Germinal center (tissue), 1 donor: ENCODE measurements around the gene KCNJ18.
"Not testable (repeated sequence)": the region's sequence is repeated elsewhere in the genome, so short reads cannot be mapped to it uniquely, and the experiment has no call there.

Experiments used
- DNase-seq: peaks from one replicate; pipeline ENCODE4 v3.0.0; 2012; ENCODE audit warnings: mixed read lengths, low spot score

KCNJ18 gene

GRCh38 chr17:21724216-21725006, 32.1 kb downstream of the KCNJ18 start:
- DNase-seq = not testable (repeated sequence)

GRCh38 chr17:21731076-21731475, 38.8 kb downstream of the KCNJ18 start:
- not testable (repeated sequence) for DNase-seq

GRCh38 chr17:21733931-21734330, 41.6 kb downstream of the KCNJ18 start:
- DNase-seq = not testable (repeated sequence)

- DNase-seq = not testable (repeated sequence)
Observed at GRCh38 chr17:21735814-21736213, 43.5 kb downstream of the KCNJ18 start.

- DNase-seq = not testable (repeated sequence)
Observed at GRCh38 chr17:21737015-21737580, 44.8 kb downstream of the KCNJ18 start.

- DNase-seq = not testable (repeated sequence)
Observed at GRCh38 chr17:21738241-21738640, 45.9 kb downstream of the KCNJ18 start.

- not testable (repeated sequence) for DNase-seq
Observed at GRCh38 chr17:21738877-21739474, 46.7 kb downstream of the KCNJ18 start.

- not testable (repeated sequence) for DNase-seq
Observed at GRCh38 chr17:21739485-21739884, 47.2 kb downstream of the KCNJ18 start.

- not testable (repeated sequence) for DNase-seq
Observed at GRCh38 chr17:21740836-21741235, 48.5 kb downstream of the KCNJ18 start.

GRCh38 chr17:21741520-21741919, 49.2 kb downstream of the KCNJ18 start:
- DNase-seq = not testable (repeated sequence)

- no peak for DNase-seq
Observed at GRCh38 chr17:21742326-21742725, 50.0 kb downstream of the KCNJ18 start.

- DNase-seq = not testable (repeated sequence)
Observed at GRCh38 chr17:21744151-21744550, 51.8 kb downstream of the KCNJ18 start.

- DNase-seq = not testable (repeated sequence)
Observed at GRCh38 chr17:21744621-21745020, 52.3 kb downstream of the KCNJ18 start.

- not testable (repeated sequence) for DNase-seq
Observed at GRCh38 chr17:21745385-21746054, 53.2 kb downstream of the KCNJ18 start.

- not testable (repeated sequence) for DNase-seq
Observed at GRCh38 chr17:21746415-21746814, 54.1 kb downstream of the KCNJ18 start.

- DNase-seq = not testable (repeated sequence)
Observed at GRCh38 chr17:21747195-21747915, 55.0 kb downstream of the KCNJ18 start.

GRCh38 chr17:21748686-21749085, 56.4 kb downstream of the KCNJ18 start:
- DNase-seq = not testable (repeated sequence)

GRCh38 chr17:21749696-21750531, 57.6 kb downstream of the KCNJ18 start:
- DNase-seq = not testable (repeated sequence)

- not testable (repeated sequence) for DNase-seq
Observed at GRCh38 chr17:21751111-21751510, 58.8 kb downstream of the KCNJ18 start.
